ENCODE data around the gene LOC128125822.

LOC128125822 gene

GRCh38 chr6:63530182-63530581, 42.1 kb upstream of the LOC128125822 start:
- no peak overlapping the region for H3K4me3 ChIP-seq (ENCODE audit: low read depth, low read length)
- TF ChIP-seq CTCF (IDR thresholded peaks at IDR 0.05; ENCODE audit: control insufficient read depth, extremely low read depth, insufficient read depth), result no peak
- DNase-seq (ENCODE audit: low read depth), result no peak

GRCh38 chr6:63530991-63531390, 41.3 kb upstream of the LOC128125822 start:
- no peak overlapping the region for H3K4me3 ChIP-seq (ENCODE audit: low read depth, low read length)
- TF ChIP-seq CTCF (IDR thresholded peaks at IDR 0.05; ENCODE audit: control insufficient read depth, extremely low read depth, insufficient read depth), result no peak
- no peak for DNase-seq (ENCODE audit: low read depth)

- no peak overlapping the region for H3K4me3 ChIP-seq (ENCODE audit: low read depth, low read length)
- no peak for DNase-seq (ENCODE audit: low read depth)
- no peak for TF ChIP-seq CTCF (IDR thresholded peaks at IDR 0.05; ENCODE audit: control insufficient read depth, extremely low read depth, insufficient read depth)
Observed at GRCh38 chr6:63533026-63533425, 39.3 kb upstream of the LOC128125822 start.

- no peak for TF ChIP-seq CTCF (IDR thresholded peaks at IDR 0.05; ENCODE audit: control insufficient read depth, extremely low read depth, insufficient read depth)
- no peak overlapping the region for H3K4me3 ChIP-seq (ENCODE audit: low read depth, low read length)
Observed at GRCh38 chr6:63533952-63534351, 38.3 kb upstream of the LOC128125822 start.

GRCh38 chr6:63537201-63537958, 34.9 kb upstream of the LOC128125822 start:
- DNase-seq (ENCODE audit: low read depth), result no peak
- H3K4me3 ChIP-seq (ENCODE audit: low read depth, low read length), result no peak overlapping the region
- TF ChIP-seq CTCF (IDR thresholded peaks at IDR 0.05; ENCODE audit: control insufficient read depth, extremely low read depth, insufficient read depth), result no peak

More at GRCh38 chr6:63533952-63534351, 38.3 kb upstream of the LOC128125822 start:
- no peak for DNase-seq (ENCODE audit: low read depth)

- H3K4me3 ChIP-seq (ENCODE audit: low read depth, low read length), result no peak overlapping the region
- DNase-seq (ENCODE audit: low read depth), result no peak
- TF ChIP-seq CTCF (IDR thresholded peaks at IDR 0.05; ENCODE audit: control insufficient read depth, extremely low read depth, insufficient read depth), result no peak
Observed at GRCh38 chr6:63537959-63538300, 34.4 kb upstream of the LOC128125822 start.

- DNase-seq (ENCODE audit: low read depth), result no peak
- no peak for TF ChIP-seq CTCF (IDR thresholded peaks at IDR 0.05; ENCODE audit: control insufficient read depth, extremely low read depth, insufficient read depth)
- H3K4me3 ChIP-seq (ENCODE audit: low read depth, low read length), result no peak overlapping the region
Observed at GRCh38 chr6:63538550-63538949, 33.7 kb upstream of the LOC128125822 start.

Measured in LNCaP clone FGC (cell line).